ENCODE measurements around the gene SLC6A2.

- TF ChIP-seq CTCF (IDR thresholded peaks at IDR 0.05) = no peak
- no peak for TF ChIP-seq EP300 (IDR thresholded peaks at IDR 0.05)
- no peak for TF ChIP-seq POLR2AphosphoS5 (IDR thresholded peaks at IDR 0.05)
- no peak for TF ChIP-seq POLR2A (IDR thresholded peaks at IDR 0.05)
Measured at GRCh38 chr16:55664786-55665407, 9.1 kb downstream of the SLC6A2 start.

All from upper lobe of left lung (tissue), 4 donors.